H1 (cell line): ENCODE measurements around the gene PIK3CA.

Experiments used
- CREB1 ChIP-seq: IDR thresholded peaks from 2 replicates; pipeline ENCODE4 v1.6.1; 2012; ENCODE audit warnings: inconsistent platforms
- EP300 ChIP-seq, 2 experiments: IDR thresholded peaks; 1 replicate in 1 of 2; 2 replicates in 1 of 2; pipeline ENCODE4 v1.6.1; 2011 to 2012; ENCODE audit warnings: low read depth in 2 of 2, low read length in 2 of 2, mild to moderate bottlenecking in 2 of 2, borderline replicate concordance in 1 of 2, inconsistent platforms in 1 of 2, moderate library complexity in 1 of 2
- EZH2 ChIP-seq: fragments of 200-600 bp; sonication (generic); IDR thresholded peaks from 2 replicates; pipeline ENCODE4 v1.7.1; 2012; ENCODE audit warnings: low read depth, mild to moderate bottlenecking, moderate library complexity, low read length, inconsistent platforms; ENCODE audit not compliant: severe bottlenecking
- JUN ChIP-seq: IDR thresholded peaks from 2 replicates; pipeline ENCODE4 v1.6.1; 2011; ENCODE audit warnings: low read depth, mild to moderate bottlenecking, improper control_type of control experiment, low read length
- POLR2AphosphoS5 ChIP-seq: IDR thresholded peaks from 2 replicates; pipeline ENCODE4 v1.6.1; 2011; ENCODE audit warnings: low read depth, low read length
- SIN3A ChIP-seq, 2 experiments: IDR thresholded peaks in 1 of 2; conservative IDR thresholded peaks in 1 of 2; 2 replicates each; pipeline ENCODE4 v1.6.1; 2011 to 2012; ENCODE audit warnings: low read length in 2 of 2, improper control_type of control experiment in 1 of 2, low read depth in 1 of 2, mild to moderate bottlenecking in 1 of 2
- TAF1 ChIP-seq: IDR thresholded peaks from 2 replicates; pipeline ENCODE4 v1.6.1; 2011; ENCODE audit warnings: mild to moderate bottlenecking, low read depth, low read length
- TBP ChIP-seq: IDR thresholded peaks from 2 replicates; pipeline ENCODE4 v1.6.1; 2011; ENCODE audit warnings: low read depth, low read length, improper control_type of control experiment
- TCF12 ChIP-seq: IDR thresholded peaks from 2 replicates; pipeline ENCODE4 v1.6.1; 2011; ENCODE audit warnings: low read depth, mild to moderate bottlenecking, low read length
- ZNF274 ChIP-seq: IDR thresholded peaks from 2 replicates; pipeline ENCODE4 v1.7.0; 2012; ENCODE audit warnings: low read length, borderline replicate concordance; ENCODE audit errors: extremely low read depth
- TF ChIP-seq, protein P1 (sequence below), 3 experiments: IDR thresholded peaks; 1 replicate in 2 of 3; 2 replicates in 1 of 3; pipeline versions ENCODE4 v1.5.1 to v1.6.1; 2011; ENCODE audit warnings: low read length in 3 of 3, mild to moderate bottlenecking in 3 of 3, inconsistent platforms in 2 of 3, low read depth in 1 of 3, moderate library complexity in 1 of 3; ENCODE audit not compliant: insufficient read depth in 1 of 3; ENCODE audit errors: control extremely low read depth in 1 of 3
- TF ChIP-seq, protein P2 (sequence below): IDR thresholded peaks from 2 replicates; pipeline ENCODE4 v1.6.1; 2011; ENCODE audit warnings: low read depth, mild to moderate bottlenecking, low read length; ENCODE audit not compliant: insufficient read depth
- TF ChIP-seq, protein P3 (sequence below): IDR thresholded peaks from 2 replicates; pipeline ENCODE4 v1.6.1; 2012; ENCODE audit warnings: inconsistent platforms
- TF ChIP-seq, protein P4 (sequence below): IDR thresholded peaks from 2 replicates; pipeline ENCODE4 v1.6.1; 2012; ENCODE audit warnings: inconsistent platforms

DNA sequence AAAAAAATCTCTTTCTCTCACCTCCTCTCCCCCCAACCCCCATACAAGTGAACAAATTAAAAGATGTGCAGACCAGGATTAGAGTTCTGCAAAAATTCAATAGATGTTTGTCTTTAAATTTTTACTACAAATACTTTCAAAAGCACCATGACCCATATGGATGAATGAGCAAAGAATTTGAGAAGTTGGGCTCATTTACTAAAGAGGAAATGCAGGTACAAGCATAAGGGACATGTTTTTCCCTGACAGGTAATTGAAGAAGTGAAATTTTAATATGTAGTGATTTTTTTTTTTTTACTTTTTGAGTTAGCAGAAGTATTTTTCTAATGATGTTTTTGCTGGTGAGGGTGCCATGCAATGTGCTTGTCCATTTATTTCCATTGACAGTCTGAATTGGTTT, 15.3 kb downstream of the PIK3CA start:
- TF ChIP-seq, protein P1, sequence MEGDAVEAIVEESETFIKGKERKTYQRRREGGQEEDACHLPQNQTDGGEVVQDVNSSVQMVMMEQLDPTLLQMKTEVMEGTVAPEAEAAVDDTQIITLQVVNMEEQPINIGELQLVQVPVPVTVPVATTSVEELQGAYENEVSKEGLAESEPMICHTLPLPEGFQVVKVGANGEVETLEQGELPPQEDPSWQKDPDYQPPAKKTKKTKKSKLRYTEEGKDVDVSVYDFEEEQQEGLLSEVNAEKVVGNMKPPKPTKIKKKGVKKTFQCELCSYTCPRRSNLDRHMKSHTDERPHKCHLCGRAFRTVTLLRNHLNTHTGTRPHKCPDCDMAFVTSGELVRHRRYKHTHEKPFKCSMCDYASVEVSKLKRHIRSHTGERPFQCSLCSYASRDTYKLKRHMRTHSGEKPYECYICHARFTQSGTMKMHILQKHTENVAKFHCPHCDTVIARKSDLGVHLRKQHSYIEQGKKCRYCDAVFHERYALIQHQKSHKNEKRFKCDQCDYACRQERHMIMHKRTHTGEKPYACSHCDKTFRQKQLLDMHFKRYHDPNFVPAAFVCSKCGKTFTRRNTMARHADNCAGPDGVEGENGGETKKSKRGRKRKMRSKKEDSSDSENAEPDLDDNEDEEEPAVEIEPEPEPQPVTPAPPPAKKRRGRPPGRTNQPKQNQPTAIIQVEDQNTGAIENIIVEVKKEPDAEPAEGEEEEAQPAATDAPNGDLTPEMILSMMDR (IDR thresholded peaks at IDR 0.05; ENCODE audit: control extremely low read depth in 1 of 3, insufficient read depth in 1 of 3, low read depth in 1 of 3, low read length in 3 of 3): no peak
- TF ChIP-seq EP300 (IDR thresholded peaks at IDR 0.05; ENCODE audit: borderline replicate concordance in 1 of 2, low read depth in 2 of 2, low read length in 2 of 2): no peak
- TF ChIP-seq TCF12: no peak
- no peak for TF ChIP-seq POLR2AphosphoS5
- no peak for TF ChIP-seq EZH2
- TF ChIP-seq, protein P2, sequence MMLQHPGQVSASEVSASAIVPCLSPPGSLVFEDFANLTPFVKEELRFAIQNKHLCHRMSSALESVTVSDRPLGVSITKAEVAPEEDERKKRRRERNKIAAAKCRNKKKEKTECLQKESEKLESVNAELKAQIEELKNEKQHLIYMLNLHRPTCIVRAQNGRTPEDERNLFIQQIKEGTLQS: no peak
- TF ChIP-seq, protein P3, sequence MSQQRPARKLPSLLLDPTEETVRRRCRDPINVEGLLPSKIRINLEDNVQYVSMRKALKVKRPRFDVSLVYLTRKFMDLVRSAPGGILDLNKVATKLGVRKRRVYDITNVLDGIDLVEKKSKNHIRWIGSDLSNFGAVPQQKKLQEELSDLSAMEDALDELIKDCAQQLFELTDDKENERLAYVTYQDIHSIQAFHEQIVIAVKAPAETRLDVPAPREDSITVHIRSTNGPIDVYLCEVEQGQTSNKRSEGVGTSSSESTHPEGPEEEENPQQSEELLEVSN: no peak
- no peak for TF ChIP-seq TAF1
- no peak for TF ChIP-seq ZNF274
- TF ChIP-seq JUN: no peak
- no peak for TF ChIP-seq TBP
- no peak for TF ChIP-seq CREB1
- no peak for TF ChIP-seq SIN3A (conservative IDR thresholded peaks at IDR 0.05 in 1 of 2, IDR thresholded peaks at IDR 0.05 in 1 of 2; ENCODE audit: low read depth in 1 of 2, low read length in 2 of 2)
- TF ChIP-seq, protein P4, sequence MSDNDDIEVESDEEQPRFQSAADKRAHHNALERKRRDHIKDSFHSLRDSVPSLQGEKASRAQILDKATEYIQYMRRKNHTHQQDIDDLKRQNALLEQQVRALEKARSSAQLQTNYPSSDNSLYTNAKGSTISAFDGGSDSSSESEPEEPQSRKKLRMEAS: no peak
